ENCODE results near the gene CD19.
"Not testable (repeated sequence)": the region's sequence is repeated elsewhere in the genome, so short reads cannot be mapped to it uniquely, and the experiment has no call there.

CD19 gene

GRCh38 chr16:28975158-28975599, 43.4 kb downstream of the CD19 start:
- in situ Hi-C loops (cut with MboI; ENCODE audit: low pct_unique_long_range_greater_than_20kb, low sequenced_read_pairs, unreplicated experiment) = no loop called here
- TF ChIP-seq CTCF (IDR thresholded peaks at IDR 0.05; ENCODE audit: extremely low read depth, insufficient read depth, missing control alignments) = no peak
- no peak for DNase-seq (ENCODE audit: low spot score)

- DNase-seq (ENCODE audit: low spot score) = peak; percentile 60
- in situ Hi-C loops (cut with MboI; ENCODE audit: low pct_unique_long_range_greater_than_20kb, low sequenced_read_pairs, unreplicated experiment) = no loop called here
- peak; percentile 60 for TF ChIP-seq CTCF (IDR thresholded peaks at IDR 0.05; ENCODE audit: extremely low read depth, insufficient read depth, missing control alignments)
Measured at GRCh38 chr16:28977703-28978662, 46.2 kb downstream of the CD19 start.

- TF ChIP-seq CTCF (IDR thresholded peaks at IDR 0.05; ENCODE audit: extremely low read depth, insufficient read depth, missing control alignments) = peak; percentile 24
- in situ Hi-C loops (cut with MboI; ENCODE audit: low pct_unique_long_range_greater_than_20kb, low sequenced_read_pairs, unreplicated experiment); DNase-seq (ENCODE audit: low spot score): not testable (repeated sequence)
Measured at GRCh38 chr16:28980330-28980729, 48.6 kb downstream of the CD19 start.

GRCh38 chr16:28980929-28981328, 49.2 kb downstream of the CD19 start:
- in situ Hi-C loops (cut with MboI; ENCODE audit: low pct_unique_long_range_greater_than_20kb, low sequenced_read_pairs, unreplicated experiment) = no loop called here
- DNase-seq (ENCODE audit: low spot score) = no peak
- TF ChIP-seq CTCF (IDR thresholded peaks at IDR 0.05; ENCODE audit: extremely low read depth, insufficient read depth, missing control alignments) = no peak

GRCh38 chr16:28981517-28981916, 49.7 kb downstream of the CD19 start:
- in situ Hi-C loops (cut with MboI; ENCODE audit: low pct_unique_long_range_greater_than_20kb, low sequenced_read_pairs, unreplicated experiment) = no loop called here
- peak; percentile 55 for TF ChIP-seq CTCF (IDR thresholded peaks at IDR 0.05; ENCODE audit: extremely low read depth, insufficient read depth, missing control alignments)
- peak; percentile 58 for DNase-seq (ENCODE audit: low spot score)

GRCh38 chr16:28982418-28982817, 50.6 kb downstream of the CD19 start:
- TF ChIP-seq CTCF (IDR thresholded peaks at IDR 0.05; ENCODE audit: extremely low read depth, insufficient read depth, missing control alignments) = no peak
- no peak for DNase-seq (ENCODE audit: low spot score)
- in situ Hi-C loops (cut with MboI; ENCODE audit: low pct_unique_long_range_greater_than_20kb, low sequenced_read_pairs, unreplicated experiment) = no loop called here

Measured in GM13977 (cell line).